A549 (cell line): ENCODE measurements around the gene COL5A2. TPM values are rescaled to one million over a fixed set of nuclear protein-coding genes. Genes with fewer than 3 reads are reported as not detected.

Source experiments
- ATAC-seq, 2 experiments: fragments of 200-7000 bp in 1 of 2; fragments of >200 bp in 1 of 2; cut with Nextera tagmentation in 1 of 2; cut with Tn5 transposase in 1 of 2; 3 replicates each; pipeline versions ENCODE4 v1.8.0 to v1.9.1; 2018 to 2020; ENCODE audit warnings: mild to moderate bottlenecking in 1 of 2, moderate library complexity in 1 of 2
- CTCF ChIA-PET: fragments of 300-600 bp; sonication (Branson Sonifier 250); formaldehyde crosslinking; extraction: SDS; loops from one replicate; lab custom pipeline; 2021; ENCODE audit warnings: antibody characterized with exemption, inconsistent platforms; lab: Yijun Ruan, JAX
- POLR2A ChIA-PET: fragments of 350-600 bp; formaldehyde crosslinking; extraction: SDS; loops from one replicate; lab custom pipeline; 2021; ENCODE audit warnings: antibody characterized with exemption, inconsistent platforms; lab: Yijun Ruan, JAX
- DNase-seq, 2 experiments: peaks; one replicate each; pipeline versions ENCODE4 v3.0.0 to v3.0.0-alpha.2; 2011 to 2016; ENCODE audit warnings: low read depth in 1 of 2, low spot score in 1 of 2
- FAIRE-seq: peaks from 2 replicates; lab custom pipeline; 2011; peaks lifted over from hg19 to GRCh38; lab: Jason Lieb, UNC
- H3K27ac ChIP-seq, 2 experiments: fragments of >200 bp; sonication (Bioruptor Twin); formaldehyde crosslinking; 3 replicates each; pipeline ENCODE4 v1.5.1; 2016 to 2017
- H3K4me1 ChIP-seq: fragments of >200 bp; sonication (Bioruptor Twin); formaldehyde crosslinking; 3 replicates; pipeline ENCODE4 v1.6.1; 2016
- H3K4me2 ChIP-seq: fragments of >200 bp; sonication (Bioruptor Twin); formaldehyde crosslinking; 3 replicates; pipeline ENCODE4 v1.6.1; 2016
- H3K4me3 ChIP-seq: fragments of >200 bp; sonication (Bioruptor Twin); formaldehyde crosslinking; 3 replicates; pipeline ENCODE4 v1.5.1; 2016
- H3K9me3 ChIP-seq: fragments of >200 bp; sonication (Bioruptor Twin); formaldehyde crosslinking; 3 replicates; pipeline ENCODE4 v1.6.1; 2016
- CEBPB ChIP-seq, 2 experiments: fragments of >200 bp in 1 of 2; sonication (Bioruptor Twin) in 1 of 2; formaldehyde crosslinking in 1 of 2; IDR thresholded peaks; 2 replicates each; pipeline ENCODE4 v1.6.1; 2012 to 2016
- CHD2 ChIP-seq: fragments of 150-350 bp; IDR thresholded peaks from 2 replicates; pipeline ENCODE4 v1.6.1; 2014; ENCODE audit warnings: low read length; ENCODE audit not compliant: partially characterized antibody
- E2F6 ChIP-seq: IDR thresholded peaks from 2 replicates; pipeline ENCODE4 v1.6.1; 2012; ENCODE audit warnings: low read depth, borderline replicate concordance
- EHMT2 ChIP-seq: fragments of 200-600 bp; sonication (generic); IDR thresholded peaks from 2 replicates; pipeline ENCODE4 v1.6.1; 2016; ENCODE audit warnings: antibody characterized with exemption, low read depth, mild to moderate bottlenecking, moderate library complexity
- FOSL2 ChIP-seq, 2 experiments: fragments of 450-650 bp in 1 of 2; fragments of >200 bp in 1 of 2; sonication (Bioruptor Twin) in 1 of 2; formaldehyde crosslinking; IDR thresholded peaks; 2 replicates each; pipeline versions ENCODE4 v1.5.0 to v1.6.1; 2016 to 2020; ENCODE audit warnings: mild to moderate bottlenecking in 1 of 2, moderate library complexity in 1 of 2
- GATA3 ChIP-seq: IDR thresholded peaks from 2 replicates; pipeline ENCODE4 v1.6.1; 2012; ENCODE audit warnings: borderline replicate concordance
- HOXA7 ChIP-seq: fragments of 250-450 bp; sonication (Bioruptor Pico); IDR thresholded peaks from 2 replicates; pipeline ENCODE4 v1.5.0; 2020; ENCODE audit warnings: mild to moderate bottlenecking, moderate library complexity
- PHF8 ChIP-seq: fragments of 200-600 bp; sonication (generic); IDR thresholded peaks from 2 replicates; pipeline ENCODE4 v1.6.1; 2016; ENCODE audit warnings: low read depth, mild to moderate bottlenecking, antibody characterized with exemption, moderate library complexity, borderline replicate concordance
- POLR2A ChIP-seq: IDR thresholded peaks from 2 replicates; pipeline ENCODE4 v1.6.1; 2012; ENCODE audit warnings: mild to moderate bottlenecking, low read length
- RAD21 ChIP-seq, 2 experiments: fragments of >200 bp in 1 of 2; sonication (Bioruptor Twin) in 1 of 2; formaldehyde crosslinking in 1 of 2; IDR thresholded peaks in 1 of 2; conservative IDR thresholded peaks in 1 of 2; 2 replicates in 1 of 2; 3 replicates in 1 of 2; pipeline ENCODE4 v1.6.1; 2012 to 2018; ENCODE audit warnings: inconsistent platforms in 1 of 2
- RCOR1 ChIP-seq: fragments of 150-350 bp; IDR thresholded peaks from 2 replicates; pipeline ENCODE4 v1.6.1; 2014; ENCODE audit warnings: antibody characterized with exemption, low read length, low read depth
- SREBF2 ChIP-seq: fragments of 450-650 bp; IDR thresholded peaks from 2 replicates; pipeline ENCODE4 v1.6.1; 2014; ENCODE audit warnings: mild to moderate bottlenecking, moderate library complexity
- ZC3H11A ChIP-seq: fragments of 450-650 bp; IDR thresholded peaks from 2 replicates; pipeline ENCODE4 v1.6.1; 2014; ENCODE audit warnings: antibody characterized with exemption, mild to moderate bottlenecking
- WGBS: methylation state at CpG from one replicate; pipeline ENCODE4 v1.1.6; 2017; ENCODE audit errors: missing lambda C conversion rate; 5-methylcytosine and 5-hydroxymethylcytosine counted together
- polyA plus RNA-seq, 4 experiments: library from polyadenylated mRNA; depleted of rRNA in 3 of 4; stranded (reverse); fragments of >200 nt; fragmentation: RNase III in 1 of 4; extraction: RNeasy Plus Mini Kit Qiagen cat#74134 plus additional on column Dnase treatment in 1 of 4; gene quantifications; 2 replicates in 3 of 4; 3 replicates in 1 of 4; pipeline ENCODE4 v1.2.3, GENCODE V29; 2011 to 2017
- TF ChIP-seq, protein P1 (sequence below): fragments of 150-350 bp; IDR thresholded peaks from 2 replicates; pipeline ENCODE4 v1.6.1; 2014; ENCODE audit warnings: low read depth, mild to moderate bottlenecking, low read length

The COL5A2 gene
- polyA plus RNA-seq, 2 of the 4 experiments (the other 2 are of a cell fraction), result 152 to 215 TPM

DNA sequence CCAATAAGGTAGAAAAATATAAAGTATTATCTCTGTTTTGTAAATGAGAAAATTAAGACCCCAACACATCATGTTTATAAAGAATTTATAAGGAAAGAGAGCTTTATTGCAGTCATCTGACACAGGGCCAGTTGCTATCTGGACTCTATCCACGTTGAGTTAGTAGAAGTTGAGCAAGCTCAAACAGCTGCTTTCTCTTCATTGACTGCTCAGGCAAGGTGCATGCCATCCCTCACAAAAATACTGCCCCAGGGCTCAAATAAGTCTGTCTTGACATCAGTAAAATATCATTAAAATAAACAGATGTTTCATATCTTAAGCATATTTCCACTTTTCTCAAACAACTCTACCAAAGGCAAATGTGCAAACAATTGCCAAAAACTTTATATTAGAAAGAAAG, 14.8 kb downstream of the COL5A2 start:
- 3% methylated on average over 1 of the region's 1 CpG for WGBS
- no peak overlapping the region for H3K4me3 ChIP-seq
- peak overlapping the region; percentile 37 to 55; a peak in 4 of 6 replicates for H3K27ac ChIP-seq
- ChIA-PET CTCF (interaction anchor here (0.9 to 2.7 kb wide), 3 partner anchors 14 to 123 kb away, joined by 3 to 10 read pairs (median 4); partner anchors contain the start of gene COL5A2), POLR2A (interaction anchor here (0.8 to 2.4 kb wide), 2 partner anchors 9 to 14 kb away, joined by 4 to 13 read pairs; partner anchors contain the start of gene COL5A2)
- ATAC-seq (peak in 1 of 2 experiments; percentile 27; a peak in 1 of 6 replicates), DNase-seq (peak in 1 of 2 experiments; percentile 32), FAIRE-seq (no peak)
- peak overlapping the region; percentile 59 for H3K4me2 ChIP-seq
- TF ChIP-seq, protein P1, sequence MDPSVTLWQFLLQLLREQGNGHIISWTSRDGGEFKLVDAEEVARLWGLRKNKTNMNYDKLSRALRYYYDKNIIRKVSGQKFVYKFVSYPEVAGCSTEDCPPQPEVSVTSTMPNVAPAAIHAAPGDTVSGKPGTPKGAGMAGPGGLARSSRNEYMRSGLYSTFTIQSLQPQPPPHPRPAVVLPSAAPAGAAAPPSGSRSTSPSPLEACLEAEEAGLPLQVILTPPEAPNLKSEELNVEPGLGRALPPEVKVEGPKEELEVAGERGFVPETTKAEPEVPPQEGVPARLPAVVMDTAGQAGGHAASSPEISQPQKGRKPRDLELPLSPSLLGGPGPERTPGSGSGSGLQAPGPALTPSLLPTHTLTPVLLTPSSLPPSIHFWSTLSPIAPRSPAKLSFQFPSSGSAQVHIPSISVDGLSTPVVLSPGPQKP, result no peak
- peak; percentile 18; the same call in 1 of the 2 replicates for TF ChIP-seq GATA3
- TF ChIP-seq CEBPB (IDR thresholded peaks at IDR 0.05), result peak in 1 of 2 experiments; percentile 57; a peak in 3 of 4 replicates
- no peaks in the 10 kb centered on the region for H3K9me3 ChIP-seq
- peaks cover 85% of the 10 kb centered on the region for H3K4me1 ChIP-seq

DNA sequence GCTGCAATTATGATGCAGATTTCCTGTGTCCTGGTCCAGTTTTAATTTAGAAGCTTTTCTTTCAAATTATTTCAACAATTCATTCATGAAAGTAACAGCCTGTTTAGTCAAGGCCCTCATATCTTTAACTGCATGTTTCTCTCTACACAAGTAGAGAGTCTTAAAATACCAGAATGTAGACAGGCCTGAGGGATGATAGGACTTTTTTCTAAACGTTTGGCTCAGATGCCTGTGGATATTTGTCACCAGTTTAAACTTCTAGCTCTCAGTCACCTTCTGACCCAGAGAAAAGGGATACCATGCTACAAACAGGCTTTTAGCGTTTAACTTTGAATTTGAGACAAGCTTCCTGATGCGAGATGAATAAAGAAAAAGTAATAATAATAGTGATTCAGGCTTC, 15.7 kb downstream of the COL5A2 start:
- H3K4me2 ChIP-seq, result peak overlapping the region; percentile 59
- no peak overlapping the region for H3K4me3 ChIP-seq
- ChIA-PET POLR2A (interaction anchor here (0.8 to 2.4 kb wide), 2 partner anchors 10 to 15 kb away, joined by 4 to 13 read pairs; partner anchors contain the start of gene COL5A2), CTCF (interaction anchor here (0.6 to 2.7 kb wide), 6 partner anchors 15 to 719 kb away, joined by 3 to 10 read pairs (median 4); partner anchors contain the start of gene COL5A2)
- DNase-seq, result no peak
- WGBS, result 2% methylated on average over 3 of the region's 3 CpGs
- no peaks in the 10 kb centered on the region for H3K9me3 ChIP-seq
- H3K4me1 ChIP-seq, result peaks cover 86% of the 10 kb centered on the region
- no peak for FAIRE-seq
- H3K27ac ChIP-seq, result peak overlapping the region; percentile 55 to 83
- no peak for TF ChIP-seq RAD21 (conservative IDR thresholded peaks at IDR 0.05 in 1 of 2, IDR thresholded peaks at IDR 0.05 in 1 of 2)
- TF ChIP-seq POLR2A, result no peak
- no peak for TF ChIP-seq EHMT2
- ATAC-seq, result peak in 1 of 2 experiments; percentile 51; a peak in 3 of 6 replicates

DNA sequence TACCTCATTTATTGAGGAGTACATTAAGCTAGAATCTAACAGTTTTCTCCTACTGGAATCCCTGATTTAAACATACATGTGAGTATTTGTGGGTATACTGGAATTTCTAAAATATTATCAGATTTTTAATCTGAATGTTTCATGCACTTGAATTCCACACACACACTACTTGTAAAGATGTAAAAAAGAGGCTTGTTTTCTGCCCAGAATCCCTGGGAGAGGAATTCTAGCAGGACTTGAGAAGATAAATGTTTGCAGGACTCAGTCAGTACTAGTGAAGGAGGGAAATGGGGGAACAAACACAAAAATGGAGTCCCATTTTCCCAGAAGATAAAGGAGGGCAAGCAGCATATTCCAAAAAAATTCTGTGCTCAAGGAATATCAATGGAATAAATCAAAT, 17.0 kb downstream of the COL5A2 start:
- ChIA-PET POLR2A (no interaction called here), CTCF (interaction anchor here (2.0 kb wide), 1 partner anchor 14 kb away, joined by 4 read pairs; no protein-coding TSS in a partner anchor)
- Histone ChIP-seq H3K9me3 (no peaks in the 10 kb centered on the region), H3K27ac (peak overlapping the region in 1 of 2 experiments; percentile 31; a peak in 2 of 6 replicates), H3K4me1 (peaks cover 89% of the 10 kb centered on the region), H3K4me2 (peak overlapping the region; percentile 59), H3K4me3 (no peak overlapping the region)
- TF ChIP-seq SREBF2 (no peak), PHF8 (no peak), RAD21 (conservative IDR thresholded peaks at IDR 0.05 in 1 of 2, IDR thresholded peaks at IDR 0.05 in 1 of 2) (no peak), FOSL2 (IDR thresholded peaks at IDR 0.05) (no peak), FOSL2 (CRISPR knock-in tag; IDR thresholded peaks at IDR 0.05) (no peak), HOXA7 (no peak)
- ATAC-seq (no peak), DNase-seq (no peak), FAIRE-seq (no peak)

DNA sequence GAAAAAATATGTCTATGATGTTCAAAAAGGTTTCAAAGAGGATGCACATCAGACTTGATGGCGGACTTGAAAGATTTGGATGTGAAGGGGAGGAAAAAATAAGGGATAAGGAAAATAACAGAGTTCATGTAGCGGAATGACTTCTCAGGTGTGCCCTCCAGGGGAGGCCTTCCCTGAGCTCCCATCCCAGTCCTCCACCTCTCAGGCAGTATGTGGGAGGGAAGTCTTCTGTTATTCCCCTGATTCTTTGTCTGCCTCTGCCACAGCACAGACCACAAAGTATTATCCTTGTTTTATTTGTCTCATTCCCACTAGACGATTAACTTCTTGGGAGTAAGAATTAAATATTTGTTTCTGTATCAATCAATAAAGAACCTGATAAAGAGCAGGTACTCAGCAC, 17.7 kb downstream of the COL5A2 start:
- no peak for TF ChIP-seq RCOR1
- TF ChIP-seq E2F6, result no peak
- TF ChIP-seq CHD2, result no peak
- TF ChIP-seq ZC3H11A, result no peak
- TF ChIP-seq CEBPB (IDR thresholded peaks at IDR 0.05), result no peak

More for the DNA sequence above, 17.7 kb downstream of the COL5A2 start:
- 90% methylated on average over 3 of the region's 3 CpGs for WGBS
- Histone ChIP-seq H3K9me3 (no peaks in the 10 kb centered on the region), H3K4me2 (no peak overlapping the region), H3K4me1 (peaks cover 89% of the 10 kb centered on the region), H3K27ac (no peak overlapping the region), H3K4me3 (no peak overlapping the region)
- DNase-seq (no peak), FAIRE-seq (no peak), ATAC-seq (peak in 1 of 2 experiments; percentile 25; a peak in 1 of 6 replicates)
- ChIA-PET POLR2A (no interaction called here), CTCF (interaction anchor here (2.0 kb wide), 1 partner anchor 14 kb away, joined by 4 read pairs; no protein-coding TSS in a partner anchor)
